SU-DHL-6 (cell line): ENCODE results near the gene GREM1.

ENCODE experiments used
- H2AFZ ChIP-seq: fragments of 200-600 bp; sonication (generic); 2 replicates; pipeline ENCODE4 v1.6.1; 2014; ENCODE audit warnings: low read depth, mild to moderate bottlenecking, moderate library complexity, mixed read lengths, antibody characterized with exemption, low read length; ENCODE audit not compliant: severe bottlenecking
- H3F3A ChIP-seq: fragments of 200-600 bp; shearing (Covaris generic); 2 replicates; pipeline ENCODE4 v1.6.0; 2016; ENCODE audit warnings: antibody characterized with exemption, mild to moderate bottlenecking; ENCODE audit not compliant: insufficient read depth
- H3K27ac ChIP-seq: fragments of 200-600 bp; sonication (generic); 2 replicates; pipeline ENCODE4 v1.5.1; 2016; ENCODE audit warnings: low read depth, mild to moderate bottlenecking, low read length, moderate library complexity, mixed read lengths
- H3K27me3 ChIP-seq: fragments of 200-600 bp; sonication (generic), shearing (Covaris generic); 2 replicates; pipeline ENCODE4 v1.6.0; 2014; ENCODE audit warnings: mild to moderate bottlenecking, low read length
- H3K36me3 ChIP-seq: fragments of 200-600 bp; sonication (generic); 2 replicates; pipeline ENCODE4 v1.6.1; 2014; ENCODE audit warnings: mild to moderate bottlenecking, low read length, mixed read lengths
- H3K4me2 ChIP-seq: fragments of 300-600, 200-600 bp; shearing (Covaris generic), sonication (generic); 2 replicates; pipeline ENCODE4 v1.6.0; 2014; ENCODE audit warnings: low read length, low read depth, mild to moderate bottlenecking; ENCODE audit not compliant: poor library complexity, severe bottlenecking
- H3K4me3 ChIP-seq: fragments of 200-600 bp; sonication (generic); 2 replicates; pipeline ENCODE4 v1.5.1; 2014; ENCODE audit warnings: antibody characterized with exemption, low read length, mild to moderate bottlenecking, mixed read lengths; ENCODE audit not compliant: insufficient read depth, poor library complexity, severe bottlenecking
- H3K79me2 ChIP-seq: fragments of 200-600 bp; sonication (generic); 2 replicates; pipeline ENCODE4 v1.6.1; 2014; ENCODE audit warnings: mild to moderate bottlenecking, low read length, moderate library complexity; ENCODE audit not compliant: insufficient read depth
- H3K9ac ChIP-seq: fragments of 200-600 bp; sonication (generic); 2 replicates; pipeline ENCODE4 v1.7.0; 2014; ENCODE audit warnings: mild to moderate bottlenecking, low read length
- H3K9me2 ChIP-seq: fragments of 200-600 bp; sonication (generic); replicated peaks from 2 replicates; pipeline ENCODE4 v1.6.1; 2014; ENCODE audit warnings: low read length; ENCODE audit not compliant: insufficient read depth
- H3K9me3 ChIP-seq: fragments of 200-600 bp; sonication (generic); 2 replicates; pipeline ENCODE4 v1.6.1; 2014; ENCODE audit warnings: low read length, mixed read lengths; ENCODE audit not compliant: insufficient read depth
- H4K20me1 ChIP-seq: fragments of 200-600 bp; sonication (generic); 2 replicates; pipeline ENCODE4 v1.6.1; 2014; ENCODE audit warnings: low read depth, mild to moderate bottlenecking, antibody characterized with exemption, low read length, moderate library complexity, mixed read lengths
- CTCF ChIP-seq: fragments of 200-600 bp; sonication (generic); IDR thresholded peaks from one replicate; pipeline ENCODE4 v1.5.1; 2017; ENCODE audit warnings: antibody characterized with exemption, mild to moderate bottlenecking, low read length, moderate library complexity; ENCODE audit not compliant: insufficient read depth, poor library complexity, severe bottlenecking
- EZH2phosphoT487 ChIP-seq: fragments of 200-600 bp; sonication (generic), shearing (Covaris generic); conservative IDR thresholded peaks from 2 replicates; pipeline ENCODE4 v1.6.1; 2018; ENCODE audit warnings: mild to moderate bottlenecking, antibody characterized with exemption, low read length, moderate library complexity, mixed read lengths

The GREM1 gene

GRCh38 chr15:32685576-32685975, 32.2 kb upstream of the GREM1 start:
- Histone ChIP-seq H3K4me2 (no peak overlapping the region), H3K36me3 (no peaks in the 10 kb centered on the region), H3F3A (no peaks in the 10 kb centered on the region), H3K27me3 (no peaks in the 10 kb centered on the region), H2AFZ (no peak overlapping the region), H3K9me3 (no peaks in the 10 kb centered on the region), H3K9ac (no peak overlapping the region), H3K79me2 (no peaks in the 10 kb centered on the region), H3K27ac (no peak overlapping the region), H4K20me1 (no peaks in the 10 kb centered on the region), H3K9me2 (no peaks in the 10 kb centered on the region), H3K4me3 (no peak overlapping the region)
- TF ChIP-seq CTCF = no peak

- Histone ChIP-seq H3K9me3 (no peaks in the 10 kb centered on the region), H3K27ac (no peak overlapping the region), H3K9me2 (no peaks in the 10 kb centered on the region), H3F3A (no peaks in the 10 kb centered on the region), H3K27me3 (no peaks in the 10 kb centered on the region), H2AFZ (no peak overlapping the region), H3K9ac (no peak overlapping the region), H3K79me2 (no peaks in the 10 kb centered on the region), H4K20me1 (no peaks in the 10 kb centered on the region), H3K4me2 (no peak overlapping the region), H3K4me3 (no peak overlapping the region), H3K36me3 (no peaks in the 10 kb centered on the region)
- TF ChIP-seq EZH2phosphoT487 = no peak
- no peak for TF ChIP-seq CTCF
Measured at GRCh38 chr15:32687556-32687955, 30.2 kb upstream of the GREM1 start.

GRCh38 chr15:32688151-32688639, 29.6 kb upstream of the GREM1 start:
- TF ChIP-seq EZH2phosphoT487 (no peak), CTCF (no peak)
- Histone ChIP-seq H3K4me2 (no peak overlapping the region), H4K20me1 (no peaks in the 10 kb centered on the region)

More at GRCh38 chr15:32688151-32688639, 29.6 kb upstream of the GREM1 start:
- H3K79me2 ChIP-seq = no peaks in the 10 kb centered on the region
- no peak overlapping the region for H2AFZ ChIP-seq
- H3K27ac ChIP-seq = no peak overlapping the region
- no peaks in the 10 kb centered on the region for H3K36me3 ChIP-seq
- H3K9me2 ChIP-seq = no peaks in the 10 kb centered on the region
- no peaks in the 10 kb centered on the region for H3F3A ChIP-seq
- H3K9me3 ChIP-seq = no peaks in the 10 kb centered on the region
- H3K27me3 ChIP-seq = no peaks in the 10 kb centered on the region
- no peak overlapping the region for H3K4me3 ChIP-seq
- H3K9ac ChIP-seq = no peak overlapping the region
